HL-60 (cell line): ENCODE results near the gene RCC2.

Source experiments
- GABPA ChIP-seq: IDR thresholded peaks from 2 replicates; pipeline ENCODE4 v1.6.1; 2012; ENCODE audit warnings: low read depth
- POLR2AphosphoS5 ChIP-seq: IDR thresholded peaks from 2 replicates; pipeline ENCODE4 v1.6.1; 2012; ENCODE audit warnings: low read depth
- SPI1 ChIP-seq: IDR thresholded peaks from 2 replicates; pipeline ENCODE4 v1.6.1; 2012; ENCODE audit warnings: low read depth, mild to moderate bottlenecking, borderline replicate concordance
- TF ChIP-seq, protein P1 (sequence below): IDR thresholded peaks from one replicate; pipeline ENCODE4 v1.5.1; 2011; ENCODE audit warnings: low read length, control low read depth, inconsistent platforms; ENCODE audit not compliant: insufficient read depth
- TF ChIP-seq, protein P2 (sequence below): IDR thresholded peaks from 2 replicates; pipeline ENCODE4 v1.6.1; 2012; ENCODE audit warnings: low read depth; ENCODE audit not compliant: insufficient replicate concordance

DNA sequence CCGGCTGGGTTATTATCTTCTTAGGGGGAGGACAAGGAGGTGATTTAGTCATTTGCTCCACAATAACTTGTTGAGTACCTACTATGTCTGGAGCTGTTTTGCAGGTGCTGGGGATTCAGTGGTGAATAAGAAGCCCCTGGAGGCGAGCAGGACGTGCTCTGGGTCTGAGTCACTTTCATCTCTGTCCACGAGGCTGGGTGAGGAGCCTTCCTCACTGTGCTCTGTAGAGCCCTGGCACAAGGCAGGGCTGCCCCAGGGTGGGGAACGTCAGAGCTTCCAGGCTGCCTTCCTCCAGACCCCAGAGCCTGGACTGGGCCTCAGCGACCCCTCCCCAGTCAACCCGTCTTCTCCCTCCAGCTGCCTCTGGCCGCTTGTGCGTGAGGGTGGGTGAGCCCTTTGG, 70.0 kb downstream of the RCC2 start:
- TF ChIP-seq, protein P1, sequence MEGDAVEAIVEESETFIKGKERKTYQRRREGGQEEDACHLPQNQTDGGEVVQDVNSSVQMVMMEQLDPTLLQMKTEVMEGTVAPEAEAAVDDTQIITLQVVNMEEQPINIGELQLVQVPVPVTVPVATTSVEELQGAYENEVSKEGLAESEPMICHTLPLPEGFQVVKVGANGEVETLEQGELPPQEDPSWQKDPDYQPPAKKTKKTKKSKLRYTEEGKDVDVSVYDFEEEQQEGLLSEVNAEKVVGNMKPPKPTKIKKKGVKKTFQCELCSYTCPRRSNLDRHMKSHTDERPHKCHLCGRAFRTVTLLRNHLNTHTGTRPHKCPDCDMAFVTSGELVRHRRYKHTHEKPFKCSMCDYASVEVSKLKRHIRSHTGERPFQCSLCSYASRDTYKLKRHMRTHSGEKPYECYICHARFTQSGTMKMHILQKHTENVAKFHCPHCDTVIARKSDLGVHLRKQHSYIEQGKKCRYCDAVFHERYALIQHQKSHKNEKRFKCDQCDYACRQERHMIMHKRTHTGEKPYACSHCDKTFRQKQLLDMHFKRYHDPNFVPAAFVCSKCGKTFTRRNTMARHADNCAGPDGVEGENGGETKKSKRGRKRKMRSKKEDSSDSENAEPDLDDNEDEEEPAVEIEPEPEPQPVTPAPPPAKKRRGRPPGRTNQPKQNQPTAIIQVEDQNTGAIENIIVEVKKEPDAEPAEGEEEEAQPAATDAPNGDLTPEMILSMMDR: no peak
- no peak for TF ChIP-seq POLR2AphosphoS5
- no peak for TF ChIP-seq GABPA
- TF ChIP-seq, protein P2, sequence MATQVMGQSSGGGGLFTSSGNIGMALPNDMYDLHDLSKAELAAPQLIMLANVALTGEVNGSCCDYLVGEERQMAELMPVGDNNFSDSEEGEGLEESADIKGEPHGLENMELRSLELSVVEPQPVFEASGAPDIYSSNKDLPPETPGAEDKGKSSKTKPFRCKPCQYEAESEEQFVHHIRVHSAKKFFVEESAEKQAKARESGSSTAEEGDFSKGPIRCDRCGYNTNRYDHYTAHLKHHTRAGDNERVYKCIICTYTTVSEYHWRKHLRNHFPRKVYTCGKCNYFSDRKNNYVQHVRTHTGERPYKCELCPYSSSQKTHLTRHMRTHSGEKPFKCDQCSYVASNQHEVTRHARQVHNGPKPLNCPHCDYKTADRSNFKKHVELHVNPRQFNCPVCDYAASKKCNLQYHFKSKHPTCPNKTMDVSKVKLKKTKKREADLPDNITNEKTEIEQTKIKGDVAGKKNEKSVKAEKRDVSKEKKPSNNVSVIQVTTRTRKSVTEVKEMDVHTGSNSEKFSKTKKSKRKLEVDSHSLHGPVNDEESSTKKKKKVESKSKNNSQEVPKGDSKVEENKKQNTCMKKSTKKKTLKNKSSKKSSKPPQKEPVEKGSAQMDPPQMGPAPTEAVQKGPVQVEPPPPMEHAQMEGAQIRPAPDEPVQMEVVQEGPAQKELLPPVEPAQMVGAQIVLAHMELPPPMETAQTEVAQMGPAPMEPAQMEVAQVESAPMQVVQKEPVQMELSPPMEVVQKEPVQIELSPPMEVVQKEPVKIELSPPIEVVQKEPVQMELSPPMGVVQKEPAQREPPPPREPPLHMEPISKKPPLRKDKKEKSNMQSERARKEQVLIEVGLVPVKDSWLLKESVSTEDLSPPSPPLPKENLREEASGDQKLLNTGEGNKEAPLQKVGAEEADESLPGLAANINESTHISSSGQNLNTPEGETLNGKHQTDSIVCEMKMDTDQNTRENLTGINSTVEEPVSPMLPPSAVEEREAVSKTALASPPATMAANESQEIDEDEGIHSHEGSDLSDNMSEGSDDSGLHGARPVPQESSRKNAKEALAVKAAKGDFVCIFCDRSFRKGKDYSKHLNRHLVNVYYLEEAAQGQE: no peak
- no peak for TF ChIP-seq SPI1
